Stimulated activated naive CD8-positive, alpha-beta T cell treated with anti-CD3 and anti-CD28 coated beads, Interleukin-15, amount 100 ng/mL, for 72 hours (primary cell): ENCODE results near the gene UBR1.
"Not testable (repeated sequence)": the region's sequence is repeated elsewhere in the genome, so short reads cannot be mapped to it uniquely, and the experiment has no call there.

Experiments used
- ATAC-seq: fragments of 150-1000 bp; cut with Tn5 transposase; 2 replicates; pipeline ENCODE4 v1.10.0; 2021; ENCODE audit warnings: mild to moderate bottlenecking, moderate library complexity
- DNase-seq, 2 donors: peaks; one replicate each; pipeline ENCODE4 v3.0.0; 2021 to 2022
- H3K27ac Mint-ChIP-seq, 2 donors: one replicate each; pipeline ENCODE4 v1.8.0; 2022; ENCODE audit warnings: mild to moderate bottlenecking in 2 of 2, mixed read lengths in 2 of 2, moderate library complexity in 2 of 2
- H3K27me3 Mint-ChIP-seq: one replicate; pipeline ENCODE4 v1.8.0; 2022; ENCODE audit warnings: mixed read lengths
- H3K4me1 Mint-ChIP-seq: one replicate; pipeline ENCODE4 v1.8.0; 2022; ENCODE audit warnings: mild to moderate bottlenecking, mixed read lengths
- H3K4me3 Mint-ChIP-seq, 2 donors: one replicate each; pipeline ENCODE4 v1.8.0; 2022; ENCODE audit warnings: mild to moderate bottlenecking in 2 of 2, mixed read lengths in 2 of 2, moderate library complexity in 1 of 2
- H3K9me3 Mint-ChIP-seq, 2 donors: one replicate each; pipeline ENCODE4 v1.8.0; 2022; ENCODE audit warnings: mixed read lengths in 2 of 2

Gene UBR1

GRCh38 chr15:43105778-43106485 lies at the start of gene UBR1:
Gene UBR1, minus strand, starts transcription at chr15:43106038. Its CDS starts 16 bp downstream, at chr15:43106022.
- Mint-ChIP-seq H3K9me3 (no peaks in the 10 kb centered on the region), H3K27me3 (no peaks in the 10 kb centered on the region), H3K4me1 (peaks cover 46% of the 10 kb centered on the region), H3K4me3 (peak within 1 kb of the TSS; percentile 95 to 97), H3K27ac (peak within 1 kb of the TSS; percentile 97 to 98)
- DNase-seq (peak; percentile 85 to 93), ATAC-seq (peak; percentile 96)

GRCh38 chr15:43153269-43153668 lies 47.4 kb upstream of the UBR1 start:
- Mint-ChIP-seq H3K9me3 (no peaks in the 10 kb centered on the region), H3K4me1 (peaks cover 15% of the 10 kb centered on the region), H3K27ac (no peak overlapping the region), H3K27me3 (no peaks in the 10 kb centered on the region), H3K4me3 (no peak overlapping the region)
- ATAC-seq, result no peak
- no peak for DNase-seq

GRCh38 chr15:43151688-43152087 lies 45.9 kb upstream of the UBR1 start:
- peaks cover 15% of the 10 kb centered on the region for H3K4me1 Mint-ChIP-seq
- peak overlapping the region in 1 of 2 donors; percentile 61 for H3K27ac Mint-ChIP-seq
- H3K4me3 Mint-ChIP-seq, result peak overlapping the region in 1 of 2 donors; percentile 17
- ATAC-seq (peak; percentile 73), DNase-seq (no peak)
- no peaks in the 10 kb centered on the region for H3K27me3 Mint-ChIP-seq
- H3K9me3 Mint-ChIP-seq, result no peaks in the 10 kb centered on the region

- Mint-ChIP-seq H3K4me3 (no peak overlapping the region), H3K4me1 (peaks cover 15% of the 10 kb centered on the region), H3K27ac (no peak overlapping the region), H3K9me3 (no peaks in the 10 kb centered on the region), H3K27me3 (no peaks in the 10 kb centered on the region)
- DNase-seq (no peak), ATAC-seq (no peak)
Measured at GRCh38 chr15:43150191-43150929, 44.5 kb upstream of the UBR1 start.

GRCh38 chr15:43146184-43146583 lies 40.3 kb upstream of the UBR1 start:
- Mint-ChIP-seq H3K27ac (no peak overlapping the region), H3K9me3 (no peaks in the 10 kb centered on the region), H3K4me3 (no peak overlapping the region), H3K27me3 (no peaks in the 10 kb centered on the region), H3K4me1 (peaks cover 16% of the 10 kb centered on the region)
- DNase-seq, result no peak
- ATAC-seq, result no peak

GRCh38 chr15:43144512-43144911 lies 38.7 kb upstream of the UBR1 start:
- H3K4me3 Mint-ChIP-seq, result no peak overlapping the region
- H3K4me1 Mint-ChIP-seq, result peaks cover 15% of the 10 kb centered on the region
- DNase-seq (no peak), ATAC-seq (no peak)
- H3K9me3 Mint-ChIP-seq, result no peaks in the 10 kb centered on the region
- no peaks in the 10 kb centered on the region for H3K27me3 Mint-ChIP-seq
- H3K27ac Mint-ChIP-seq, result no peak overlapping the region

GRCh38 chr15:43143203-43143941 lies 37.5 kb upstream of the UBR1 start:
- no peaks in the 10 kb centered on the region for H3K9me3 Mint-ChIP-seq
- peaks cover 15% of the 10 kb centered on the region for H3K4me1 Mint-ChIP-seq
- ATAC-seq (peak; percentile 35), DNase-seq (no peak)
- no peak overlapping the region for H3K4me3 Mint-ChIP-seq
- no peak overlapping the region for H3K27ac Mint-ChIP-seq
- H3K27me3 Mint-ChIP-seq, result no peaks in the 10 kb centered on the region

- H3K4me1 Mint-ChIP-seq, result peaks cover 21% of the 10 kb centered on the region
- no peak overlapping the region for H3K27ac Mint-ChIP-seq
- peak overlapping the region in 1 of 2 donors; percentile 90 for H3K4me3 Mint-ChIP-seq
- no peaks in the 10 kb centered on the region for H3K27me3 Mint-ChIP-seq
- DNase-seq, result no peak
- no peaks in the 10 kb centered on the region for H3K9me3 Mint-ChIP-seq
- ATAC-seq, result no peak
Measured at GRCh38 chr15:43135351-43135750, 29.5 kb upstream of the UBR1 start.

- peak in 1 of 2 donors; percentile 25 for DNase-seq
- peaks cover 21% of the 10 kb centered on the region for H3K4me1 Mint-ChIP-seq
- H3K4me3 Mint-ChIP-seq, result peak overlapping the region; percentile 85 to 90
- peak overlapping the region; percentile 87 to 97 for H3K27ac Mint-ChIP-seq
- ATAC-seq, result peak; percentile 50
- peaks cover 7% of the 10 kb centered on the region for H3K27me3 Mint-ChIP-seq
- H3K9me3 Mint-ChIP-seq, result peaks cover 0 to 5% of the 10 kb centered on the region in 2 donors
Measured at GRCh38 chr15:43134157-43134635, 28.4 kb upstream of the UBR1 start.

GRCh38 chr15:43133430-43134156 lies 27.8 kb upstream of the UBR1 start, which contains the start of gene TMEM62:
Gene TMEM62, plus strand, starts transcription at chr15:43133586. Its CDS starts 217 bp downstream, at chr15:43133803.
- H3K27me3 Mint-ChIP-seq, result peaks cover 7% of the 10 kb centered on the region
- H3K4me3 Mint-ChIP-seq, result peak within 1 kb of the TSS; percentile 85 to 95
- H3K27ac Mint-ChIP-seq, result peak within 1 kb of the TSS; percentile 93 to 97
- ATAC-seq (peak; percentile 89), DNase-seq (peak; percentile 60 to 74)
- peaks cover 0 to 7% of the 10 kb centered on the region in 2 donors for H3K9me3 Mint-ChIP-seq
- H3K4me1 Mint-ChIP-seq, result peaks cover 25% of the 10 kb centered on the region

- Mint-ChIP-seq H3K27ac (peak overlapping the region; percentile 93 to 97), H3K4me3 (peak overlapping the region; percentile 85 to 95), H3K4me1 (peaks cover 27% of the 10 kb centered on the region), H3K27me3 (peaks cover 7% of the 10 kb centered on the region), H3K9me3 (peaks cover 0 to 7% of the 10 kb centered on the region in 2 donors)
- ATAC-seq (no peak), DNase-seq (no peak)
Measured at GRCh38 chr15:43132830-43133429, 27.1 kb upstream of the UBR1 start.

GRCh38 chr15:43128980-43129335 lies 23.1 kb upstream of the UBR1 start:
- Mint-ChIP-seq H3K27ac (no peak overlapping the region), H3K27me3 (peaks cover 7% of the 10 kb centered on the region), H3K9me3 (peaks cover 0 to 7% of the 10 kb centered on the region in 2 donors), H3K4me1 (peaks cover 20% of the 10 kb centered on the region), H3K4me3 (no peak overlapping the region)
- DNase-seq (no peak), ATAC-seq (no peak)

- DNase-seq, H3K27me3 Mint-ChIP-seq, H3K4me3 Mint-ChIP-seq, ATAC-seq, H3K27ac Mint-ChIP-seq, H3K9me3 Mint-ChIP-seq: not testable (repeated sequence)
- H3K4me1 Mint-ChIP-seq, result peaks cover 25% of the 10 kb centered on the region
Measured at GRCh38 chr15:43128174-43128979, 22.5 kb upstream of the UBR1 start.

- ATAC-seq, result no peak
- no peak for DNase-seq
- Mint-ChIP-seq H3K27me3 (peaks cover 7% of the 10 kb centered on the region), H3K9me3 (peaks cover 0 to 7% of the 10 kb centered on the region in 2 donors), H3K27ac (no peak overlapping the region), H3K4me1 (peaks cover 26% of the 10 kb centered on the region), H3K4me3 (no peak overlapping the region)
Measured at GRCh38 chr15:43127752-43128151, 21.9 kb upstream of the UBR1 start.
